GM18858 (cell line): ENCODE results near the gene C3orf18.

Source experiments
- ATAC-seq: cut with Tn5 transposase; IDR thresholded peaks from one replicate; pipeline ENCODE4 v1.9.1; 2021; ENCODE audit not compliant: unreplicated experiment

C3orf18 gene

DNA sequence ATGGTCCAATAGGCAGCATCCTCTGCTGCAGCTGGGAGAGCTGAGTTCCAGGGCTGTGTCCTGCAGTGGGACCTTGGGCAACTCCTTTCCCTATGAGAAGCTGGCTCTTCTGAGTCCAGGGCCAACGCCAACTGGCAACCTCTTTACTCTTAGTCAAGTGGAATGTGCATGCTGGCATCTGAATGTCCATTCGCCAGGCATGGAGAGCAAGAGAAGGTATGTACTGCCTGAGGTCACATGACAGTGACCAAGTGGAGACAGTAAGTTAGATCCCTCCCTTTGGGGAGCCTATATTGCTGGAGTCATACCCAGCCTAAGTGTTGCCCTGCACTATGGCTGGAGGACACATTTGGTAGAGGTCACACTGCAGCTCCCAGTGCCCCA, 13.9 kb upstream of the C3orf18 start:
- no peak for ATAC-seq

DNA sequence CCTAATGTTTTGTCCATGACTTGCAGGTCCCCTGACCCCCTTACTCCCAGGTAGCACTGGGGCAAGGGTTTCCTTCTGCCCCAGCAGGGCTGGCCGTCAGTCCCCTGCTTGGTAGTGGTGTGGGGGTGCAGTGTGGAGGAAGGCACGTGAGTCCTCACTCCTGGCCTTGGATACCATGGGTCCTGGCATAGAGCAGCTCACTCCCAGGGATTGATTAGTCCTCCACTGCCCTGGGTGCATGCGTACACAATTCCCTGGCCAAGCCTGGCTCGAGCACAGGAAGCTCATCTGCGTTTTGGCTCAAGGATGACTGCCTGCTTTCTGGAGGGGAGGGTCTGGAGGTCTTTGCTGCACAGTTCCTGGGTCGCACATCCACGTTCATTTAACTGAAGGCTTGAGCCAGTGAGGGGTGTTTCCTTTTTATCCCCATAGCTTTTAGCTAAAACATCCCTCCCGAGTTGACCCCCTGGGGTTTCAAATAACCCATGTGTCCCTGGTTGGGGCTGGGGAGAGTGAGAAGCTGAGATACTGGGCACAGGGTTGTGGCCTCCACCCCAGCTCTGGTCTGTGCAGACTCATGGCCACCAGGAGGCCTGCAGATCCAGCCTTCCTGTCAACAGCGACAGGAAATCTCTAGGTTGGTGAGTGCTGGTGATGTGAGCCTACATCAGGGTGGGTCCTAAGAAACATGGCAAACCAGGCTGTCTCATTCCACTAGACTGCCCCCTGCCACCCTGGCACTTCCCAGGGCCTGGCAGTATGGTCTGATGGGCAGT, 13.3 kb upstream of the C3orf18 start:
- ATAC-seq = no peak

DNA sequence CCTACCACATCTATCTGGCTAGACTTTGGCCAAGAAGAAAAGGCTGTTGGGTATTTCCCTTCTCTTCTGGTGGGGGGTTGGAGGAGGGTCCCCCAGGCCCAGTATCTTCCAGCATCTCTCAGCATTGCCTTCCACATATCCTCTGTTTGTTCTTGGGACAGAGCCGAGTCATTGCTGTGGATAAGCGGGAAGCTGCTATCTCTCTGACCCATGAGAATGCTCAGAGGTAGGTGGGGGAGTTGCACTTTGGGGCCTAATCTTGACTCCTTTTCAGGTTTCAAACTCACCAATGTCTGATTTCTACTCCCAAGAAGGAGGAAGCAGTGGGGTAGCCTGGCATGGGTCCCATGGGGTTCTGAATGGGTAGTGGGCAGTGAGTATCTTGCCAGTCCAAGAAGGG, 9.8 kb upstream of the C3orf18 start:
- no peak for ATAC-seq

DNA sequence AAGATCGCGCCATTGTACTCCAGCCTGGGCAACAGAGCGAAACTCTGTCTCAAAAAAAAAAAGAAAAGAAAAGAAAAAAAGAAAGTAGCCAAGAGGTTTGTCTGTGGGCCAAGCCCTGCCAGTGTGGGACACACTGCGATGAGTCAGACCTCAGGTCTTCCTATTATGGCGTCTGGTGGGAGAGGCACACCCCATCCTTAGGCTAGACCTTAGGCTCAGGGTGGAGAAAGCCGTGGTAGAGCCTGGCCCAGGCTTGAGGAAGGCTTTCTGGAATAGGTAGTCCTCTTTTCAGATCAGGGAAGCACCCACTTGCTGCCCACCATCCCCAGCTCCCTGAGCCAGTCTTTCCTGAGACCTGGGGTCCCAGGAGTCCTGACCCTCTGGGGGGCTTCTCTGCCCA, 7.8 kb upstream of the C3orf18 start:
- ATAC-seq = no peak

DNA sequence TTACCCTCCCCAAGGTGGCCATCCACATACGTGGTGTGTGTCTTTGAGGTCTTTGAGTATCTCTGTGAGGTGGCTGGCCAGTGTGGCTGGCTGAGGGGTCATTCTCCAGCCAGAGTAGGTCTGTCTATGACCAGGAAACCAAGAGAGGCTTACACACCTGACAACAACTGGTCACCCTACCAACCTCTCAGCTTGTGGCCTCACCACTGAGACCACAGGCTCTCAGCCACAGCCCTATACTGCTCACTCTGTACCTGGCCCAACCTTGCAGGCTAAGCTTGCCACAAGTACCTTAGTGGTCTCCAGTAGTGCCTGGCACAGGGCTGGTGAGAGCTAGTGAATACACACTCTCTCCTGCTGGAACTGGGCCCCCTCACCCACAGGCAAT, 6.9 kb upstream of the C3orf18 start:
- no peak for ATAC-seq

DNA sequence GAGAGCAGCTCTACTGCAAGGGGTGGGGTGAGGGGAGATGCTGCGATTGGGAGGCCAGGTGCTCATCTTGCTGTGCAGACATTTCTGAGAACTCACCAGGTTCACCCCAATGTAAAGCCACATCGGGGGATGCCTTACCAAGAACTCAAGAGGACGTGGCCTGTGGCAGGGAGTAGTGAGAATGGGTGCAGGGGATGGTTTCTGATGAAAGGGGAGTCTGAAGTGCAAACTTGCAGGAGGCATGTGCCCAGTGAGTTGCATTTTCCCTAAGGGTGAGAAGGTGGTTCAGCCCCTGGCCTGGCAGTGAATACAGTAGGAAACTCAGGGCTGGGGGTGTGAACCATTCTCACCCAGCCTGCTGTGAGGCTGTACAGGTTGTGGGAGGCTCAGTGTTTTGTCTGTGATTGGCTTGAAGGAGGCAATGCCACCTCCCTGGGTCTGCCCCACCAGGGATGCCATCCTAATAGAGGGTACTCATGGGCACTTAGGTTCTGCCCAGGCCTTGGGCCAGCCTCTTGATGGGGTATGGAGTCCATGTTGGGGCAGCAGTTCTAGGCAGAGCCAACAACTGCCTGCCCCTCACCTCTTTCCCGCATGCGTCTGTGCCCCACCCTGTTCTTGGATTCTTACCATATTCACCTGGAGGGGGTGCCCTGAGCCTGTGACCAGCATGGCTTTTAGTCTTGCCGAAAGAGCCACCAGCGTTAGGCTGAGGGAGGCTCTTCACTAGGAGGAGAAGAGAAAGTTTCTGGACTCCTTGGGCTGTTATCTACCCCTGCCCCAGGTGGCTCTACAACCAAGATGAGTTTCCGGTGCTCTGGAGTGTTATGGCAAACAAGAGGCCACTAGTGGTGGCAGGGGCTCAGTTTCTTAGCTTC, 6.3 kb upstream of the C3orf18 start:
- no peak for ATAC-seq

DNA sequence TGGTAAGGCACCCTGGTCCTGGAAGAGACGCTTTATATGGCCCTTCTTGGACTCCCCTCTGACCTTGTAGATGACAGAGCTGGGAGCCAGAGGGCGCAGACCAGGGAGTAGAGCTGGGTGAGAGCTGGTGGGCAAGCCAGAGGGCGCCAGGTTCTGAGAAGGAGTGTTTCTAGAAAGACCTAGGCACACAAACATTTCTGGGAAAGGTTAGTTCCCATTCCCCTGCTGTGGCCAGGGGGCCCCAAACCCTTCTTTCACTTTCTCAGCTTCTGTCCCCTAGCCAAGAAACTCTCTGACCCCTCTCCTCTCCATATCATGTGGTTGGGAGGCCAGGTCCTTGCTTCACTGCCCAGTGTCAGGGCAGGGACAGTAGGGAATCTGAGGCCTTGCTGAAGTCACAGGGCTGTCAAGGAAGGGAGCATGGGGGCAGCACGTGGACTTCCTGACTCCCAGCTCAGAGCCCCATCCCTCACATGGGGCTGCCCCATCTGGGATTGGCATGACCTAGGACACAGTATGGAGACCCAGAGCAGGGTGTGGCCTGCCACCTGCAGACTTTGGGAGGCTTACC, 5.3 kb upstream of the C3orf18 start:
- ATAC-seq = no peak

DNA sequence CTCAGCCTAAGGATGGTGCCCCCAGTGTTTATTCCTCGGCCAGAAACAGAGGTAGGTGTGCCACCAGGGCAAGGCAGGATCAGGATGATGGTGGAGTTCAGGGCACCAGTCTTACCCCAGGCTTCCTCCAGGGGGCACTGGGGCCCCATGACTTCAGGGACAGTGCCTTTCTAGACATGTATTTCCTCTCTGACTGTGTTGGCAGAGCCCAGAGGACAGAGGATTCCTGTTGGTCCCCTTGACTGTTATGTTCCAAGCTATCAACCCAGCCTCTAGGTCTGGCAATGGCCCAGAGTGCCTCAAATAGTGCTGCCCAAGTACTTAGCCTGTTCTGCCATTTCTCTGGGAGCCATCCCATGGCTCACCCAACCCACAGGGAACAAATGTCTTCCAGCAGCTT, 4.6 kb upstream of the C3orf18 start:
- ATAC-seq = no peak

DNA sequence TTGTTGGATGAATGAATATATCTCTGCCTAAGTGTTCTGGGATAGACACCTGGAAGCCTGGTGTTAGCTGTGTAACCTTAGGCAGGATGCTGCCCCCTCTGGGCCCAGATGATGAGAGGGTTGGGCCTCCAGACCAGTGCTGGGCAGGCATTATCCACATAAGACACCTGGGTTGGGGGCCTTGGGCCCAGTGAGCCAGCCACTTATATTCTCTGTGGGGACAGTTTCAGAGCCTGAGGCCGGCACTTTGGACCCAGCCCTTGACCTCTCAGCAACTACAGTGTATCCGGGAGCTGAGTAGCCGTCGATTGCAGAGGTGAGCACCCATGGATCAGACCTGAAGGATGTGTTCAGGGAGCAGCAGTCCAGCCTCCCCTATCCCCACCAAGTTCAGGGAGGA, 3.9 kb upstream of the C3orf18 start:
- ATAC-seq = no peak

DNA sequence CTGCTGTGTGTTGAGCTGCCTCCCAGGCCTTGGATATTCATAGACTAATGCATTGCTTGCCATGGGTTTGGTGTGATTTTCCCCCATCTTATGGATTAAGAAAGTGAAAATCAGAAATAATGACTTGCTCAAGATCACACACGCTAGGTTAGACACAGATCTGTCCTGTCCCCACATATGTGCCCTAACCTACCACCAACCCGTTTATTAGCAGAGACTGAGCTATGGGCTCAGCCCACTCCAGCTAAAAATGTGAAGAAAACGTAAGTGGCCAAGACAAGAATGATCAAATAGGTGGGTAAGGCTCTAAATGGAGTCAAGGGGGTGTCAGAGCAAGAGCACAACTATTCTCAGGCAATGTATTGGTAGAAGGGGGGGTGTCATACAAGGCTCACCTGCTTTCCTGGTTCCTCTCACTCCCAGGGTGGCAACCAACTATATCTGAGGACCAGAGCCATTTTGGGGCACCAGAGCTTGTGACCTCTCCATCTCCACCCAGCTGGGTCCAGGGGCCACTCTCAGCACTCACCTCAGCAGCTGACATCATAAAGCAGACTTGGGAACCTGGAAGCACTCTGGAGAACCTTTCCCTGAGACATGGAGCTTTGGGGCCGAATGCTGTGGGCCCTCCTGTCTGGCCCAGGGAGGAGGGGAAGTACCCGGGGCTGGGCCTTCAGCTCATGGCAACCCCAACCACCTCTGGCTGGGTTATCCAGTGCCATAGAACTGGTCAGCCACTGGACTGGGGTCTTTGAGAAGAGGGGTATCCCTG, 3.1 kb upstream of the C3orf18 start:
- no peak for ATAC-seq

DNA sequence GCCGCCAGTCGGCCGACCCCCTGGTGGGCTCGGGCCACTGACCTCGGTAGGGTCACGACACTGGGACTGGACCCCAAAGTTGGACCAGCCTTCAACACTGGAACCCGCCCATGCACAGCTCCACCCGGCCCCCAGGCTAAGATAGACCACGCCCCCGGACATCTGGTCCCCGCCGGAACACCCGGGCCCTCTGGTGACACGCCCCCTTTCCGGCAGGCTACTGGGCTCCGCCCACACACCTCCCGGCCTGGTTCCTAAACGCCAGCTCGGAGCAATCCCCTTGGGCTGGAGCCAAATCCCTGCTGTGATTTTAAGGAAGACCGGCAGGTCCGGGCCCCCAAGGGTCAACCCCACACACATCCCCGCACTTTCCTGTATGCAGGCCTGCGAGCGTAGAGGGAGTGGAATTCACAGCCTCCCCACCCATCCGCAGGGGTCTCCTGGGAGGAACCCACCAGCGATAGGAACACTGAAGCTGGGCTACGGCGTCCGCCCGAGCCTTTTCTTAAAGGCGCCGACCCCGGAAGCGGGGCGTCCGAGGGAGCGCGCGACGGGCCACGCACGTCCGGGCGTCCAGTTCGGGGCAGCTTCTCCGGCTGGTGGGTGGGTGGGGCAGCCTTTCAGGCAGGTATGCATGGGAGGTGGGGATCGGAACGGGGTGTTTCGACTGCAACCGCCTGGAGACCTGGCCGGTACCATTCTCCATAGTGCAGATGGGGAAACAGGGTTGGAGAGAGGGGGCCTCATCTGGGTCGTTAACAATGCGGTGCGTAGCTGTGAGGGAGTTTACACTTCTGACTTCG, 1.6 kb upstream of the C3orf18 start, which contains the start of gene HEMK1:
Gene HEMK1, plus strand, starts transcription at position 576 of the 803 bp plus-strand sequence. CDS start 1,583 bp downstream, outside the sequence.
- ATAC-seq = peak; percentile 36

DNA sequence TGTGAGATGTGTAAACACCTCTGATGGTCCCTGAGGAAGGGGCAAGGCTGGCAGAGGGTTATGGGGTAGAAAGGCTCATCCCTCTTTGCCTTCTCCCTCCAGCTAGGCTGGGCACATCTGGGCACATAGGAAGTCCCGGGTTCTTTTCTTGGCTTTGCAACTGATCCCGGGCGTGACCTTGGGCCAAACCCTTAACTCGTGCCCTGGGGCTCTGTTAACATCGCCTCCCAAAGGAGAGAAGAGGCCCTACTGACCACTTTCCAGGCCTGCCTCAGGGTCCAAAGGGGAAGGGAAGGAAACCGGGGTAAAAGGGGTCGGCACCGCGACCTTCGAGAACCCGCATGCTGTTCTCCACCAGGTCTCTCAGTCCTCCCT, 549 bp downstream of the C3orf18 start:
- ATAC-seq = no peak

DNA sequence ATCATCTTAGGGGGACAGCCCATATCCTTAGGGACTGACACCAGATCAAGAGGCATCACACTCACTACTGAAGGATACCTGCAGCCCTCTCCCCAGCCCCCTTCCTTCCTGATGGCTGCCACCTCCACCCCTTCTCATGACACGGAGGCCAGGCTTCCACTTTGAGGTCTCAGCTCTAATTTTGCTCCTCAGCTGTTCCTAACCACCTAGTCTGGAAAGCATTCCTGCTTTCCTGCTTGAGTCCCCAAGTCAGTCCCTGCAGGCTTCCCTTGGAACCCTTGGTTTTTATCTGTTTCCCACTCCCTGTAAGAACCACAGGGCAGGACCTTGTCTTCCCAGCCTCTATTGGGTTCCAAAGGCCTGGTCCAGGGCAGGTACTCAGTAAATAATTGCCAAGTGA, 3.2 kb downstream of the C3orf18 start:
- no peak for ATAC-seq

DNA sequence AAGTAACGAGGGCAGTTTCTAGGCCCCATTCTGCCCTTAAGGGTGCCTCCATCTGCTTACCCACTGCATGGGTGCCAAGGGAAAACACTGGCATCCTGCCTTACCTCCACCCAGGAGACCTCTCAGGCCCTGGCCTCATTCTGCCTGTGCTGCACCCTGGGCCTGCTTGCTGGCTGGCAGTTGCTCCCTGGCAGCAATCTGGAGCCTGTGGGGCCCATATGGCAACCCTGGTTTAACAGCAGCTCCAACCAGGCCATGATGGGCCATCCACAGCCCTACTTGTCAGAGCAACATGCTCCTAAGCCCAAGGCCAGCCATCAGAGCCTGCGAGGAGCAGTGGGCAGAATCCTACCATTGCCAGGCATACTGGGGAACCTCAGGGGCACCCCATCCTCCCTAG, 3.7 kb downstream of the C3orf18 start:
- ATAC-seq = no peak

DNA sequence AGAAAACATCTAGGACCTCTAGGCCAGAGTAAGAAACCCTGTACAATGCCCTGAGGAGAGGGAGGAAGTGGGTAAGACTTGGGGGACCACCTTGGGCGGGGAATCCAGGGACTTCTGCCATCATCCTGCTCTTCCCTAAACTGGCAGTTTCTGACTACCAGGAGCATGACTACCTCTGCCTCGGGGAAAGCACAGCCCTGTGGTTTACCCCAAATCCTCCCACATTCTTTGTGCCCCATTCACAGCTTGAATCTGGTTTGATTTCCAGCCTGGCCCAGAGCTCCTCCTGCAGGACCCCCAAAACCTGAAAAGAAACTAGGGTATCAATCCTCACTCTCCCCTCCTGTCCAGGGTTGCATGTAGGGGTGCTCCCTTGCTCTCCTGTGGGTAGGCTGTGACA, 4.7 kb downstream of the C3orf18 start:
- no peak for ATAC-seq

DNA sequence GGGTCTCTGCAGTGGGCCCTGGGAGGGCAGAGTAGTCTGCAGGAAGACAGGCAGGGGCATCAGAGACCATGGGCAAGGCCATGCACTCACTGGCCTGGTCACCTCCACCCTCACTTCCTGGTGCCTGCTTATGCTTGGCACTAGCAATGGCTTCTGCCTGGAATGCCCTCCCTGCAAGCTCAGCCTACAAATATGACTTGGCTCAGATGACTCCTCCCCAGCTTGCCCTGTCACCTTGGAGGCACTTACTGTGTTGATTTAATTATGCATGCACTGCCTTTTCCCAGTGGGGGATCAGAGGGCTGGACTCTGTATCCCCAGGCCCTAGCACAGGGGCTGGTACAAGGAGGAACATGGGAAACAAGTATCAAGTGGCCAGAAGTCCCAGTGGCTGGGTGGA, 7.8 kb downstream of the C3orf18 start:
- ATAC-seq = no peak

DNA sequence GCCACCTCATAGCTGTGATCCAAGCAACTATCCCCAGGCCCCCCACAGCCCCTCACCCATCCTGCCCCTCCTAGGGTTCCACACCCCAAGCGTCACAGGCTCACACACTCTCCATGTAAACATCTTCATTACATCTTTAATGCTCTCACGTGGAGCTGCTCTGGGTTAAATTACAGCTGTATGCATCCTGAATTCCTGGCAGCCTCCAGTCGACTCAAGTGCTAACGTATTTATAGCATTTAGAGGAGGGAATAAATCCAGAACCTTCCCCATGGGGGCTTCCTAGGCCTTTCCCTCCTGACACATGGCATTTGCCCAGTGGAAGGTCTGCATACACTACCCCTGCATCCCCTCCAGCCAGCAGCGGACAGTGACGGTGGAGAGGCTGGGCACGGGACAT, 9.6 kb downstream of the C3orf18 start:
- ATAC-seq = no peak

DNA sequence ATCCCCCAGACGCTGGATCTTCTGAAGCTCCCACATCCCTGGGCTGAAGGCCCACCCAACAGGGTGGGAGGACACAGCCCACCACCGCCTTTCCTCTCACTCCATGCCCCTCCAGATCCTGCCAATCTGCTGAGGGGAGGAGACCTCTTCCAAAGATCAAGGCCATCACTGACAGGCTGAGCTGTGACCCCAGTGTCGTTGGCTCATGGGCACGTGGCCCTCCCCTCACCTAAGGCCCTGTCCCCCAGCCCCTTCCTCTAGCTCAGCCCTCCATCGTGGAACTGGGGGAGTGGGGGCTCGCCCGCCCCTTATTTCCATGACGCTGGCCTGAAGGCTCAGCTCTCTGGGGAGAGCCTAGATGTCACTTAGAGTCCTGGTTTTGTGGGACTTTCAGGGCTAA, 10.4 kb downstream of the C3orf18 start:
- no peak for ATAC-seq

DNA sequence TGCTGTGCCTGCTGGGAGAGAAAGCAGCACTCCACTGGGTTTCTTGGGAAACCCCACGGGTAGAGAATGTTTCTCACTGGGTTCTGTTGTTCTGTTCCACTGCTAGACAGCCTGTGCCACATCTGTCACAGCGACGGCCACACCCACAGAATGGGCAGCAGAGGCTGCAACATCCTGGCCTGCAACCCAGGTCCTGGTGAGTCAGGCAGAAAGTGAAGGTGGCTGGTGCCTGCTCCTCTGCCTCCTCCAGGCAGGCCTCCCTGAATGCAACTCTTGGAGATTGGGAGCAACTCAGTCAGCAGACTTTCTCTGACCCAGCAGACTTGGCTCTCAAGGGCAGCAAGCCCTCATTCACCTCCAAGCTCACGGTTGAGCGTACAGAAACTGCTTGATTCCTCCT, 13.0 kb downstream of the C3orf18 start:
- no peak for ATAC-seq

DNA sequence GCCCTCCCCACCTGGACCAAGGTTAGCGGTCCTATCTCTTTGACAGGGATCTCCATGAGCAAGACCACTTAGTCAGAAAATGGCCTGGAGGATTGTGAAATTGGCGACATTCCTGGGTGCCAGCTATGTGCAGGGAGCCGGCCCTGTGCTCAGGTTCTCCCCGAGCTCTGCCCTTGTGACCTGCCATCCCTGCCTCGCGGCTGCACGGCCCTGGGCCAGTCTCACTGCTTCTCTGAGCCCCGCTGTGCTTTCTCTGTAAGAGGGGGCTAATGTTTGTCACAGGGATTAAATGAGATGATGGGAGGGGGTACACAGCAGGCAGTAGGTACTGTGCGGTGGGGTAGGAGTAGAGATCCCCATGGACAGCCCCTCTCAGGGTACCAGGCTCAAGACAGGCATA, 14.9 kb downstream of the C3orf18 start:
- ATAC-seq = no peak
